Stimulated activated CD4-positive, alpha-beta T cell treated with anti-CD3 and anti-CD28 coated beads, Interleukin-12 subunit alpha, Interleukin-12 subunit beta, amount 100 ng/mL, for 4 hours (primary cell): ENCODE data around the gene LRCH4.
A peak's percentile ranks its signal among the peaks of the same experiment; 100 is the strongest.

Experiments
- DNase-seq: peaks from one replicate; pipeline ENCODE4 v3.0.0-alpha.2; 2020

Gene LRCH4

DNA sequence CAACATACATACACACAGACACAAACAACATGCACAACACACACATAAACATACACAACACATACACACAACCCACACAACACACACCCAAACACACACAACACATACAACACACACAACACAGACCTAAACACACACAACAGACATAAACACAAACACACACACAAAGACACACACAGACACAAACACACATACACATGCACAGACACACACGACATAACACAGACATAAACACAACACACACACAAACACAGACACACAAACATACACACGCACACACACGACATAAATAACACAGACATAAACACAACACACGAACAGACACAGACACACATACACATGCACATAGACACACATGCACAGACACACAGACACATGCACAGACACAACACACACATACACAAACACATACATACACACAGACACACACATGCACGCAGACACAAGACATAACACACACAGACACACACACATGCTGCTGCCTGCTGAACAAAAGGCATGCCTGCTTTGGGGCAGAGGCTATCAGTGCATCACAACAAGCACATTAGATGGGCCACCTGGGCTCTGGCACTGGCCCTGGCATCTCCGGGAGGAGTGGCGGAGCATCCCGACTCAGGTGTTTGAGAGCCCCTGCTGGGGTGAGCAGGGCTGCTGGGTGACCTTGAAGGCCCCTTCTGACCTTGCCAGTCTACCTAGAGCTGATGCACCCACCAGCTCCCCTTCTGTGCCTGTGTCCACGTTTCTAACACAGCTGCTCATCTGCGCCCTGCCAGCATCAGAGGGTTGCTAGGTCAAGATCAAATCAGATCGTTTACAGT is 5.3 kb downstream of the LRCH4 start:
- DNase-seq, result no peak

DNA sequence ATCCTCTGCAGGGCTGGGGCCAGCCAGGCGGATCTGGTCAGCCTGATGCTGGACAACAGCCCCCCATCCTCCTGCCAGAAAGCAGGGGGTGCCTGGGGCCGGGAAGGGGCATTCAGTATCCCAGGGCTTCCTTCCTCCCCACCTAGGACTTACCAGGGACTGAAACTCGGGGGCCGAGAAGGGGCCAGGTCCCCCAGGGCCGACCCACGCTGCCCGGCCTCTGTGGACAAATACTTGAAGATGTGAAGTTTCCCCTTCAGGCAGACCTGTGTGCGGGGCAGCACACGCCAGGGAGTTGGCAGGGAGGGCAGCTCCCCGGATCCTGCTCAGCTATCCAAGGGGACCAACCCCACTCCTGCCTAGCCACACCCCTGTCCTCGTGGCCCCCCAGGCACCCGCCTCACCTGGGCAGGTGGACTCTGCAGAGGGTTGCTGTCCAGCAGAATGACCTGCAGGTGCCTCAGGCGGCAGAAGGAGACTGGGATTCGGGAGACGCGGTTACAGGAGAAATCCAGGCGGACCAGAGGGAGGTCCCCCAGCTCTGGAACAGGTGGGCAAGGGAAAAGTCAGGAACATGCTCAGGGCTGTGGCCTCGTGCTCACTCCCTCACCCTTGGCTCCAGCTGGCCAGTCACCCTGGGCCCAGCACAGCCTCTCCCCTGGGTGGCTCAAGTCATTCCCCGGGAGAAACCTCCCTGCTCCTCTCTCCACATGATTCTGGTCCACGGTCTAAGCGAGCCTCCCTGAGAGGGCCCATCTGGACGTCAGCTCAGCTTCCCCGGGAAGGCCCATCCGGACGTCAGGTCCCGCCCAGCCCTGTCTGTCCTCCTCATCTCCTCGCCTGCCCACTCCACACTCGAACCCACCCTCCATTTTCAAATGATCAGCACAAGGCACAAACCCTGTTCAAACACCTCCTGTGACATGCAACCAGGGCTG is 7.4 kb downstream of the LRCH4 start:
- DNase-seq, result no peak

GRCh38 chr7:100577507-100577906 is 8.4 kb downstream of the LRCH4 start:
- DNase-seq, result no peak

GRCh38 chr7:100577103-100577502 is 8.8 kb downstream of the LRCH4 start:
- no peak for DNase-seq

GRCh38 chr7:100576384-100576993 is 9.4 kb downstream of the LRCH4 start:
- no peak for DNase-seq

- no peak for DNase-seq
Observed at GRCh38 chr7:100575746-100576383, 10.1 kb downstream of the LRCH4 start.

DNA sequence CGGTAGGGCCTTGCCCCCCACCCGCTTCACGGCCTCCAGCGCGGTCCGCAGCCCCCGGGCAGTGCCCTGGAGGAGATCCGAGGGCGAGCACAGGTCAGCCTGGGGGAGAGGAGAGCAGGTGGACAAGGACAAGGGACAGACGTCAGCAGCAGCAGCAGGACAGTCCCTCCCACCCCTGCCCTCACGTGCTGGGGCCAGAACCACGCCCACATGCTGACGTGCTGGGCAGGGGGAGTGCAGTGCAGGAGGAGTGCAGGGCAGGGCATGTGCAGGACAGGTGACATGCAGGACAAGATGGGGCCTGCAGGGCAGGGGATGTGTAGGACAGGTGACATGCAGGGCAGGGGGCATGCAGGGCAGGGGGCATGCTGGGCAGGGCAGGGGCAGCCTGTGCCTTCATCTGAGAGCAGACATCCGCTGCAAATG is 10.7 kb downstream of the LRCH4 start:
- DNase-seq, result no peak

- DNase-seq, result no peak
Observed at GRCh38 chr7:100574362-100575205, 11.3 kb downstream of the LRCH4 start.

DNA sequence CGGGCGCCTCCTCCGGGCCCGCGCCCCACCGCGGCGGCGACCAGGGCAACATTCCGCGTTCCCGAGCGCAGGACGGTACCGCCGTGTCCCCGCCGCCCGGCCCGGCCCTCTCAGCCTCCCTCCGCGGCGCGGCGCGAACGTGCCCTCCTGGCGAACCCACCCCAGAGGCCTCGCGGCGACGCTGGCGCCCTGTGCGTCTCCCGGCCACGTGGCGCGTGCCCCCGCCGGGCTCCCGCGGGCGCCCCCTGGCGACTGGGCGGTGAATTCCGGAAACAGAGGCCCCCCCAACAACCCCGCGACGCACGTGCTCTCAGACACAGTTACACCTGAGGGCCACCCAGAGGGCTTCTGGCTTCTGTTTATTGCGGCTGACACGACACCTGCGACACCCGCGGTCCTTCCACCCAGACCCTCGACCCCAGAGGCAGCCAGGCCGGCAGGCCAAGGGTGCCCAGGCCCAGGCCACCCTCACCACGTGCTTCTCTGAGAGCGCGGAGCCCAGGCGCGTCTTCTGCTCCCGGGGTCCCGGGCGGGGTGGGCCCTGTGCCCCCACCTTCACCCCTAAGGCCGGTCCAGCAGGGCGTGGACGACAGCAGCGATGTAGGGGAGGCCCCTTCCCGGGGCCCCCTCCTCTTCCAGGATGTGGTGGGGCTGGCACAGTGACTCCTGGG is 12.1 kb downstream of the LRCH4 start, which contains the start of gene SAP25:
Gene SAP25, minus strand, starts transcription at position 210 of the 671 bp plus-strand sequence. Its CDS starts 158 bp downstream, at position 52.
- no peak for DNase-seq

GRCh38 chr7:100572949-100573675 is 12.8 kb downstream of the LRCH4 start:
- DNase-seq, result no peak

DNA sequence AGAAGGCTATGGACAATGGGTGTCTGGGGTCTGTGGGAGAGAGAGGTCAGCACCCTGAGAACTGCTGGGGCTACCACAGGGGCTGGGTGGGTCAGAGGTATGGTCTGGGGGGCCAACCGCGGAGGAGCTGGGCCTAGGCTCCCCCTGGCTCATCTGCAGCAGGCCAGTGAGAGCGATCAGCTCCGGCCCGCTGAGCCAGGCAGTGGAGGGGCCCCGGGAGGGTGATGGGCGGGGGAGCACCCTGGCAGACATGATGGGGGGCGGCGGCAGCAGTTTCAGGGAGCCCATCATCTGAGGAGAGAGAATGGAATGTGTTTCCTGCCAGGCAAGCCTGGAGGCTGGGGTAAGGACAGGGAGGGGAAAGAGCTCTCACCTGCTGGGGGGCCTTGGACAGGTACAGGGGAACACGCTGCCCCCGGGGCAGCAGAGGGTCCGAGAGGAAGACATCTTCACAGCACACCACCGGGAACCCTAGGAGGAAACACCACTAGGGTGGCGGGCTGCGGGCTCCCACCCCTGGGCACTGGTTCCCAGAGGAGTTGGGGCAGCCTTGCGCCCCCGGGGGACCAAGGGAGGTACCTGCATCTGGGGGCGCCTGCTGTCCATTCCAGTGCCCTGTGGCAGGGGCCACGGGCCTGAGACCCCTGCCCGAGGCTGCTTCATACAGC is 13.5 kb downstream of the LRCH4 start:
- DNase-seq, result no peak

GRCh38 chr7:100571829-100572116 is 14.2 kb downstream of the LRCH4 start:
- no peak for DNase-seq

- no peak for DNase-seq
Observed at GRCh38 chr7:100570954-100571828, 14.7 kb downstream of the LRCH4 start.

DNA sequence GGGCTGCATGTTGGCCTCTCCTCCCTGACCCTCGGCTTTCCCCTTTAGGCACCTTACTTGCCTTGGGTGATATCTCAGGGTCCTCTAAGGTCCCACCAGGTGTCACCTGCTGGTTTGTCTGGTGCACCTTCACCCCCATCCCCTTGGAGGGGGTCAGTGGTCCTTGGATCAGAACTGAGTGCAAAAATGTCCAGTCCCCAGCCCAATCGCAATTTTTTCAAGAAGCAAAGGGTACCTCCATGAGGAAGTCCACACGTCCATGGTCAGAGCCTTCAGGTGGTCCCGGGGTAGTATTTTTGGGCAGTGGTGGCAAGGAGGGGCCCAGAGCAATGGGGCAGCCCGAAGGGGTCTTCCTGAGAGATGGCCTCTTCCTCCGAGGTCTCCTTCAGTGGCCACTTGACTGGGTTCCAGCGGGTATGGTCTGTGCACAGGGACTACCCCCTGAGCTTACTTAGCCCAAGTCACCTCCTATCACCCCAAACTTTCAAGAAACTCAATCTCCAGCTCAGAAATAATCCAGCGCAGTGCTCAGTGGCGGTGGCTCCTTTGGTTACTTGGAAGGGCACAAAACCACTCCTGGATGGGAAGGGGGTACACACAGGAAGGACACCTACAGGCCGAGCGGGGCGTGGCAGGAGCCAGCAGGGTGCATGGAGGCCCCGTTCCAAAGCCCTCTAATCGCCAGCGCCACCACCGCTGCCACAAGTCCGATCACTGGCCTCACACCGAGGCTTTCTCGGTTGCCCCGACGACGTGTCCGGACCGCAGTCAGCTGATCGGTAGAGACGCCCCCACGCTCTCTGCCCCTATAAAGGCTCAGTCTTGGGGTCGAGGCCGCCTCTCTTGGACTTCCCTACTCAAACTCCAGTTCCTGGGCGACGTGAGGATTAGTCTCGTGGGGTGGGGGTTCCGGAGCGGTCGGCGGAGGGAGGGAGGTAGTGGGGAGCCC is 16.8 kb downstream of the LRCH4 start:
- DNase-seq, result peak; percentile 41

DNA sequence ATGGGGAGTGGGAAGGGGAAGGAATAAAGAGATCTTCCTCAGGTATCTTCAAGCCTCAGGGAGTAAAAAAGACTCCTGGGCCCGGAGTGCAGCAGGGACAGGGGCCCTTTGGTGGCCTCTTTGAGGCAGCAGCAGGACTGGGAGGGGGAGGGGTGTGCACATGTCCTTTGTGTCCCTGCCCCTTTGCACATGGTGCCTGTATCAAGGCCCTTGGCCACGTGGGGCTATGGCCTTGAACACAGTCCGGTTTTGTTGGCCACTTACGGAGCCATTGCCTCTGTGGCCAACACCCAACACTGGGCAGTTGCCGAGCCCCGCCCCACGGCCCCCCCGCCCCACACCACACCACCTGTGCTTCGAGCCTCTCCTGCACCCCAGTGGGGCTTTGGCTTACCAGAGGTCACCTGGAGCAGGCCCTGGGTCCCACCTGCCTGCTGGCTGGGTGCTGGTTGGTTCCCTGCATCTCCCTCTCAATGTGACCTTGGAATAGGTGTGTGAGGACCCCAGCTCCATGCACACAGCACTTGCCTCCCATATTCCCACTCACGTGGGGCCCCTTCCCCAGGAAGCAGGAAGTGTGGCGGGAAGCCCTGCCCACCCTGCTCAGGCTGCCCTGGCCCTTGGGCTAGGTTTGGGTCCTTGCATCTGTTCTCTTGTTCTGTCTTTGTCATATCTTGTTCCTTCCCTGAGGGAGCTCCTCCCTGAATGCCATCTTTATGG is 17.6 kb downstream of the LRCH4 start:
- no peak for DNase-seq

GRCh38 chr7:100567751-100568175 is 18.2 kb downstream of the LRCH4 start:
- no peak for DNase-seq
